Liver (tissue), 9 donors: ENCODE results near the gene WDR1. TPM values are rescaled to one million over a fixed set of nuclear protein-coding genes. Genes with fewer than 3 reads are reported as not detected.
"Not testable (repeated sequence)": the region's sequence is repeated elsewhere in the genome, so short reads cannot be mapped to it uniquely, and the experiment has no call there.

Experiments used
- DNase-seq: peaks from one replicate; pipeline ENCODE4 v3.0.0-alpha.2; 2017; ENCODE audit warnings: low spot score
- H3K27ac ChIP-seq, 2 donors: one replicate each; pipeline ENCODE4 v1.7.0; 2013; ENCODE audit warnings: inconsistent platforms in 2 of 2, low read length in 2 of 2, control low read depth in 1 of 2, low read depth in 1 of 2, mild to moderate bottlenecking in 1 of 2
- H3K27me3 ChIP-seq, 4 donors: one replicate each; pipeline versions ENCODE4 v1.6.1 to v1.7.0; 2013; ENCODE audit warnings: low read length in 3 of 4, inconsistent platforms in 1 of 4, mild to moderate bottlenecking in 1 of 4, moderate library complexity in 1 of 4; ENCODE audit not compliant: control insufficient read depth in 4 of 4, insufficient read depth in 4 of 4
- H3K36me3 ChIP-seq, 4 donors: one replicate each; pipeline versions ENCODE4 v1.6.1 to v1.7.0; 2013; ENCODE audit warnings: low read length in 3 of 4, mild to moderate bottlenecking in 3 of 4, low read depth in 1 of 4, moderate library complexity in 1 of 4; ENCODE audit not compliant: control insufficient read depth in 4 of 4, insufficient read depth in 3 of 4
- H3K4me1 ChIP-seq, 4 donors: one replicate each; pipeline versions ENCODE4 v1.6.1 to v1.7.0; 2013; ENCODE audit warnings: low read length in 3 of 4, mild to moderate bottlenecking in 3 of 4, moderate library complexity in 1 of 4; ENCODE audit not compliant: control insufficient read depth in 4 of 4, insufficient read depth in 4 of 4
- H3K4me3 ChIP-seq, 3 donors: one replicate each; pipeline versions ENCODE4 v1.6.1 to v1.7.0; 2013; ENCODE audit warnings: low read length in 3 of 3, control low read depth in 1 of 3, low read depth in 1 of 3, mild to moderate bottlenecking in 1 of 3
- H3K9ac ChIP-seq, 2 donors: one replicate each; pipeline ENCODE4 v1.7.0; 2013; ENCODE audit warnings: low read length in 2 of 2, mild to moderate bottlenecking in 2 of 2, moderate library complexity in 2 of 2, control low read depth in 1 of 2, low read depth in 1 of 2
- H3K9me3 ChIP-seq, 4 donors: one replicate each; pipeline versions ENCODE4 v1.6.1 to v1.7.0; 2013; ENCODE audit warnings: low read length in 3 of 4; ENCODE audit not compliant: control insufficient read depth in 4 of 4
- ATF3 ChIP-seq: IDR thresholded peaks from 2 replicates; pipeline ENCODE4 v1.6.1; 2016; ENCODE audit warnings: antibody characterized with exemption
- EGR1 ChIP-seq, 2 donors: IDR thresholded peaks; 2 replicates each; pipeline ENCODE4 v1.6.1; 2016 to 2018; ENCODE audit warnings: antibody characterized with exemption in 2 of 2, low read depth in 2 of 2
- FOXA1 ChIP-seq: IDR thresholded peaks from 2 replicates; pipeline ENCODE4 v1.6.1; 2016; ENCODE audit warnings: antibody characterized with exemption
- FOXA2 ChIP-seq: IDR thresholded peaks from 2 replicates; pipeline ENCODE4 v1.6.1; 2016; ENCODE audit warnings: antibody characterized with exemption
- GABPA ChIP-seq, 2 donors: IDR thresholded peaks in 1 of 2; conservative IDR thresholded peaks in 1 of 2; 2 replicates each; pipeline ENCODE4 v1.6.1; 2016; ENCODE audit warnings: antibody characterized with exemption in 2 of 2, mild to moderate bottlenecking in 1 of 2, moderate library complexity in 1 of 2
- HNF4A ChIP-seq, 2 donors: conservative IDR thresholded peaks; 2 replicates each; pipeline ENCODE4 v1.6.1; 2016; ENCODE audit warnings: antibody characterized with exemption in 2 of 2, mild to moderate bottlenecking in 2 of 2
- HNF4G ChIP-seq: IDR thresholded peaks from 2 replicates; pipeline ENCODE4 v1.6.1; 2016; ENCODE audit warnings: antibody characterized with exemption
- NR2F2 ChIP-seq: IDR thresholded peaks from 2 replicates; pipeline ENCODE4 v1.6.1; 2016; ENCODE audit warnings: antibody characterized with exemption
- RAD21 ChIP-seq, 2 donors: IDR thresholded peaks; 2 replicates each; pipeline ENCODE4 v1.6.1; 2016; ENCODE audit warnings: antibody characterized with exemption in 2 of 2, mild to moderate bottlenecking in 2 of 2
- REST ChIP-seq: IDR thresholded peaks from 2 replicates; pipeline ENCODE4 v1.6.1; 2016; ENCODE audit warnings: antibody characterized with exemption, mild to moderate bottlenecking
- RXRA ChIP-seq, 2 donors: IDR thresholded peaks; 2 replicates each; pipeline ENCODE4 v1.6.1; 2017 to 2018; ENCODE audit warnings: antibody characterized with exemption in 2 of 2, mild to moderate bottlenecking in 1 of 2
- SP1 ChIP-seq: IDR thresholded peaks from 2 replicates; pipeline ENCODE4 v1.6.1; 2018; ENCODE audit warnings: antibody characterized with exemption, mild to moderate bottlenecking
- TAF1 ChIP-seq: conservative IDR thresholded peaks from 2 replicates; pipeline ENCODE4 v1.6.1; 2016; ENCODE audit warnings: antibody characterized with exemption, mild to moderate bottlenecking
- YY1 ChIP-seq: IDR thresholded peaks from 2 replicates; pipeline ENCODE4 v1.6.1; 2016; ENCODE audit warnings: antibody characterized with exemption, mild to moderate bottlenecking
- whole genome bisulfite sequencing: extraction: QIAGEN DNeasy Blood & Tissue Kit; methylation state at CpG from one replicate; pipeline ENCODE4 v1.1.7; 2013; 5-methylcytosine and 5-hydroxymethylcytosine counted together
- polyA plus RNA-seq, 2 donors: library from polyadenylated mRNA; stranded (reverse) in 1 of 2; unstranded in 1 of 2; fragments of 200-250 nt in 1 of 2; fragments of >200 nt in 1 of 2; fragmentation: Nextera tagmentation in 1 of 2; extraction: Ambion mirVana in 1 of 2; gene quantifications; one replicate each; pipeline versions ENCODE4 v1.2.1 to v1.2.3, GENCODE V29; 2013 to 2015
- total RNA-seq, 2 donors: library from RNA; depleted of rRNA; stranded (reverse); fragments of >200 nt; gene quantifications; one replicate each; pipeline ENCODE4 v1.2.3, GENCODE V29; 2014
- TF ChIP-seq, protein P1 (sequence below): IDR thresholded peaks from 2 replicates; pipeline ENCODE4 v1.6.1; 2016; ENCODE audit warnings: antibody characterized with exemption
- TF ChIP-seq, protein P2 (sequence below): IDR thresholded peaks from 2 replicates; pipeline ENCODE4 v1.6.1; 2016; ENCODE audit warnings: antibody characterized with exemption
- TF ChIP-seq, protein P3 (sequence below): fragments of 150-350 bp; IDR thresholded peaks from 2 replicates; pipeline ENCODE4 v1.5.1; 2017; ENCODE audit warnings: improper control_type of control experiment, low read depth, low read length; ENCODE audit not compliant: missing input control
- donor health status: healthy.
- donor health status: healthy.
- donor health status: healthy.
- donor health status: healthy.
- donor health status: healthy.

The WDR1 gene
- total and polyA plus RNA-seq, 4 donors = 31.1 to 97.4 (median 65.7) TPM

DNA sequence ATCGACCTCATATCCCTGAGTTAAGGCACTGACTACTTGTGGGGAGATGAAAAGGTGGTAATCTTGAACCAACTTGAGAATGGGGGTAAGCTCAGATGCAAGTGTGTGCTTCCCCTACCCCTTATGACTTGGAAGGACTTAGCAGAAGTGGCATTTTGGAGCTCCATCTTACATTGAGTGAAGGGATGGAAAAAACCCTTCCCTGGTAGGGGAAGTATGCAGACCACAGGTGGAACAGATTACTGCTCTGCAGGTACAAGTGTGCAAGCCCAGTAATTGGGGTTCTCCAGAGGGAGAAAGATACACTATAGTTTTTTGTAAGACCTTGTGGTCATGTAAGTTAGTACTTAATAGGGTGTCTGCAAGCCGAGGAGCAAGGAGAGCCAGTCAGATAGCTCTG is 12.2 kb upstream of the WDR1 start:
- 76% methylated on average over 2 of the region's 2 CpGs for WGBS
- Histone ChIP-seq H3K36me3 (no peaks in the 10 kb centered on the region), H3K9ac (no peak overlapping the region), H3K9me3 (no peaks in the 10 kb centered on the region), H3K4me3 (no peak overlapping the region), H3K4me1 (no peaks in the 10 kb centered on the region), H3K27me3 (no peaks in the 10 kb centered on the region), H3K27ac (no peak overlapping the region)
- no peak for DNase-seq
- TF ChIP-seq YY1 = no peak
- no peak for TF ChIP-seq FOXA2
- no peak for TF ChIP-seq NR2F2
- TF ChIP-seq SP1 = no peak
- no peak for TF ChIP-seq TAF1
- no peak for TF ChIP-seq RAD21 (IDR thresholded peaks at IDR 0.05)

DNA sequence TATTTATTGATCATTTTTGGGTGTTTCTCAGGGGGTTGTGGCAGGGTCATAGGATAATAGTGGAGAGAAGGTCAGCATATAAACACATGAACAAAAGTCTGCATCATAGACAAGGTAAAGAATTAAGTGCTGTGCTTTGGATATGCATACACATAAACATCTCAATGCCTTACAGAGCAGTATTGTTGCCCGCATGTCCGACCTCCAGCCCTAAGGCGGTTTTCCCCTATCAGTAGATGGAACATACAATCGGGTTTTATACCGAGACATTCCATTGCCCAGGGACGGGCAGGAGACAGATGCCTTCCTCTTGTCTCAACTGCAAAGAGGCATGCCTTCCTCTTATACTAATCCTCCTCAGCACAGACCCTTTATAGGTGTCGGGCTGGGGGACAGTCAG is 10.9 kb upstream of the WDR1 start:
- H3K9me3 ChIP-seq, DNase-seq, H3K4me3 ChIP-seq, H3K36me3 ChIP-seq, H3K9ac ChIP-seq, H3K4me1 ChIP-seq, H3K27ac ChIP-seq, H3K27me3 ChIP-seq: not testable (repeated sequence)
- 85% methylated on average over 7 of the region's 7 CpGs for WGBS

DNA sequence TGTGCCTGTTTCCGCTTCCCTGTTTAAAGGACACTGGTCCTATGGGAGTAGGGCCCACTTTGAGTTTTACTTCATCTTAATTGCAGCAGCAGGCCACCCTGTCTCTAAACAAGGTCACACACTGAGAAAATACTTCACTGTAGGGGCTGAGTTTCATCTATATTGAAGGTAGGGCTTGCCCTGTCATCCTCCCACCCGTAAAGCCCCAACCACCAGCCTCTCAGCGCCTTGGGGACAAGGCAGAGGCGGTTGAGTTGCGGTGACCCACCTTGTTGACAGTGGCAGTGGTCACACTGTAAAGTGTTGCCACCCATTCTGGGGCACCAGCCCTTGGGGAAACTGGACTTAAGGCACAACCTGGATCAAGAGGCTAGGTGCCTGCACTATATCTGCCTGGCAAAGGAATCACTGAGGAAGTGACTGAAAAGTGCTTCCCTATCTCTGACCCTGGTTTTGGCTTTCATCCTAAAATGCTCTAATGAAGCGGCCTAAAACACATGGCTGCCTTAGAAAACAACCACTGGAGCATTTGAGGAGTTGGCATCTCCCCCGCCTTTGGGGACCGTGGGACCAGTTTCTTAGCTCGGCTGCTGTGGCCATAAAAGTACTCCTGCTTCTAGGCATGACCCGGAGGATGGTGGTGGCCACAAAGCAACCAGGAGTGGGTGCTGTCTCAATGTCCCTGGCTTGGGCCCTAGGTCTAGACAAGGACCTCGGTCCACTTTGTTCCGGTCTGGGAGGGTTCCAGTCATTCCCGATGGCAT is 7.8 kb upstream of the WDR1 start:
- no peak for DNase-seq
- no peak overlapping the region for H3K27ac ChIP-seq
- H3K4me1 ChIP-seq = peaks cover 0 to 8% (median 3%) of the 10 kb centered on the region in 4 donors
- WGBS = 85% methylated on average over 13 of the region's 13 CpGs
- H3K27me3 ChIP-seq = no peaks in the 10 kb centered on the region
- TF ChIP-seq EGR1 (IDR thresholded peaks at IDR 0.05; ENCODE audit: low read depth in 2 of 2) = no peak
- no peak for TF ChIP-seq YY1
- no peak for TF ChIP-seq HNF4A (conservative IDR thresholded peaks at IDR 0.05)
- no peak for TF ChIP-seq TAF1
- TF ChIP-seq, protein P1, sequence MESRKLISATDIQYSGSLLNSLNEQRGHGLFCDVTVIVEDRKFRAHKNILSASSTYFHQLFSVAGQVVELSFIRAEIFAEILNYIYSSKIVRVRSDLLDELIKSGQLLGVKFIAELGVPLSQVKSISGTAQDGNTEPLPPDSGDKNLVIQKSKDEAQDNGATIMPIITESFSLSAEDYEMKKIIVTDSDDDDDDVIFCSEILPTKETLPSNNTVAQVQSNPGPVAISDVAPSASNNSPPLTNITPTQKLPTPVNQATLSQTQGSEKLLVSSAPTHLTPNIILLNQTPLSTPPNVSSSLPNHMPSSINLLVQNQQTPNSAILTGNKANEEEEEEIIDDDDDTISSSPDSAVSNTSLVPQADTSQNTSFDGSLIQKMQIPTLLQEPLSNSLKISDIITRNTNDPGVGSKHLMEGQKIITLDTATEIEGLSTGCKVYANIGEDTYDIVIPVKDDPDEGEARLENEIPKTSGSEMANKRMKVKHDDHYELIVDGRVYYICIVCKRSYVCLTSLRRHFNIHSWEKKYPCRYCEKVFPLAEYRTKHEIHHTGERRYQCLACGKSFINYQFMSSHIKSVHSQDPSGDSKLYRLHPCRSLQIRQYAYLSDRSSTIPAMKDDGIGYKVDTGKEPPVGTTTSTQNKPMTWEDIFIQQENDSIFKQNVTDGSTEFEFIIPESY = no peak
- TF ChIP-seq ATF3 = no peak
- no peak for TF ChIP-seq REST
- no peak for TF ChIP-seq GABPA (IDR thresholded peaks at IDR 0.05 in 1 of 2, conservative IDR thresholded peaks at IDR 0.05 in 1 of 2)
- TF ChIP-seq, protein P2, sequence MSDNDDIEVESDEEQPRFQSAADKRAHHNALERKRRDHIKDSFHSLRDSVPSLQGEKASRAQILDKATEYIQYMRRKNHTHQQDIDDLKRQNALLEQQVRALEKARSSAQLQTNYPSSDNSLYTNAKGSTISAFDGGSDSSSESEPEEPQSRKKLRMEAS = no peak
- TF ChIP-seq, protein P3, sequence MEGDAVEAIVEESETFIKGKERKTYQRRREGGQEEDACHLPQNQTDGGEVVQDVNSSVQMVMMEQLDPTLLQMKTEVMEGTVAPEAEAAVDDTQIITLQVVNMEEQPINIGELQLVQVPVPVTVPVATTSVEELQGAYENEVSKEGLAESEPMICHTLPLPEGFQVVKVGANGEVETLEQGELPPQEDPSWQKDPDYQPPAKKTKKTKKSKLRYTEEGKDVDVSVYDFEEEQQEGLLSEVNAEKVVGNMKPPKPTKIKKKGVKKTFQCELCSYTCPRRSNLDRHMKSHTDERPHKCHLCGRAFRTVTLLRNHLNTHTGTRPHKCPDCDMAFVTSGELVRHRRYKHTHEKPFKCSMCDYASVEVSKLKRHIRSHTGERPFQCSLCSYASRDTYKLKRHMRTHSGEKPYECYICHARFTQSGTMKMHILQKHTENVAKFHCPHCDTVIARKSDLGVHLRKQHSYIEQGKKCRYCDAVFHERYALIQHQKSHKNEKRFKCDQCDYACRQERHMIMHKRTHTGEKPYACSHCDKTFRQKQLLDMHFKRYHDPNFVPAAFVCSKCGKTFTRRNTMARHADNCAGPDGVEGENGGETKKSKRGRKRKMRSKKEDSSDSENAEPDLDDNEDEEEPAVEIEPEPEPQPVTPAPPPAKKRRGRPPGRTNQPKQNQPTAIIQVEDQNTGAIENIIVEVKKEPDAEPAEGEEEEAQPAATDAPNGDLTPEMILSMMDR = no peak
- TF ChIP-seq NR2F2 = no peak
- no peak for TF ChIP-seq SP1
- TF ChIP-seq FOXA1 = no peak
- no peak for TF ChIP-seq HNF4G
- TF ChIP-seq RXRA (IDR thresholded peaks at IDR 0.05) = no peak
- no peaks in the 10 kb centered on the region for H3K36me3 ChIP-seq
- H3K9ac ChIP-seq = no peak overlapping the region
- H3K4me3 ChIP-seq = no peak overlapping the region
- H3K9me3 ChIP-seq = no peaks in the 10 kb centered on the region
